ENCODE measurements around the gene PLA2G4A. TPM values are rescaled to one million over a fixed set of nuclear protein-coding genes. Genes with fewer than 3 reads are reported as not detected.

Gene PLA2G4A
- total and polyA plus RNA-seq, 2 donors (not counting 1 experiment from before 2014, with no cell fraction given) = 0.15 TPM; not detected in 1

DNA sequence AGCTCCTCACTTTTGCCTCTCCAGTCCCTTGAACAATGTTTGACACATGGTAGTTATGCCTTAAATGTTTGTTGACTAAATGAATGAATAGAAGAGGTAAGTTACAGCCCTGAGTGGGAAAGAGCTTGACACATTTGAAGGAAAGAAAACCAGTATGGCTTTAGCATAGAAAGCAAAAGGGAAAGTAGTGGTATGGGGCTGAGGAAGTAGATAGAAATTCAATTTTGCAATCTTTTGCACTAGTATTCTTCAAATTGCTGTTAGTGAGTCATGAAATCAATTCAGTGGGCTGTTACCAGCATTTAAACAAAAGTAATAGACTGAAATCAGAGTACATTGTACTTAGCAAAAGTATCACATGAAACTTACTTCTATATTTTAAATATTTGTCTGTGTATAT, 21.1 kb downstream of the PLA2G4A start:
- H3K4me2 ChIP-seq (replicated peaks; ENCODE audit: low read depth, low read length, poor library complexity, severe bottlenecking) = no peak overlapping the region
- no peak overlapping the region for H3K4me3 Mint-ChIP-seq

DNA sequence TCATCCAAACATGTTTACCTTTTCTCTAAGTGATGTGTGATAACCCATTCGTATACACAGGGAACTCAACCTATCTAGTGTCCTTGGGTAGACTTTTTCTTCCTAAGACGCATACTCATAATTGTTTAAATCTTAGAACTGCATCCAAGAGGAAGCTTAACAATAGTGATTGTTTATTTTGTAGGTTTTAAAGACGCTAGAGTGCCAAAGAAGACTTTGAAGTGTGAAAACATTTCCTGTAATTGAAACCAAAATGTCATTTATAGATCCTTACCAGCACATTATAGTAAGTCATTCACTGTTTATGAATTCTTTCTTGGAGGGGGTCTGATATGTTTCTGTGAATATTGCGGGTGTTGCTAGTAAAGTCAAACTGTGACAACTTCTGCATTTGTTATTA, 25.4 kb downstream of the PLA2G4A start:
- Histone ChIP-seq H3K36me3 (replicated peaks in 1 of 2; ENCODE audit: control extremely low read depth in 1 of 2, control insufficient read depth in 1 of 2, extremely low read depth in 1 of 2, insufficient read depth in 2 of 2, low read length in 1 of 2) (no peaks in the 10 kb centered on the region), H3K9me3 (ENCODE audit: control extremely low read depth in 1 of 3, control insufficient read depth in 2 of 3, insufficient read depth in 1 of 3, low read length in 2 of 3) (no peaks in the 10 kb centered on the region), H3K9ac (ENCODE audit: low read length) (no peak overlapping the region), H3K4me2 (replicated peaks; ENCODE audit: low read depth, low read length, poor library complexity, severe bottlenecking) (no peak overlapping the region), H3K4me3 (ENCODE audit: control extremely low read depth in 1 of 5, extremely low read depth in 1 of 5, insufficient read depth in 1 of 5, low read depth in 2 of 5, low read length in 4 of 5) (no peak overlapping the region), H4K20me1 (ENCODE audit: control insufficient read depth, insufficient read depth, low read length, poor library complexity, severe bottlenecking) (no peaks in the 10 kb centered on the region), H2AFZ (ENCODE audit: insufficient read depth, low read depth, low read length, poor library complexity, severe bottlenecking) (no peak overlapping the region), H3K27me3 (replicated peaks in 1 of 4; ENCODE audit: control extremely low read depth in 1 of 4, control insufficient read depth in 3 of 4, insufficient read depth in 4 of 4, low read length in 3 of 4) (no peaks in the 10 kb centered on the region), H3K79me2 (ENCODE audit: control insufficient read depth, insufficient read depth, low read length) (no peaks in the 10 kb centered on the region), H3K27ac (ENCODE audit: low read length in 2 of 2) (no peak overlapping the region), H3K4me1 (ENCODE audit: control insufficient read depth in 2 of 2, insufficient read depth in 2 of 2, low read length in 2 of 2) (no peaks in the 10 kb centered on the region)
- Mint-ChIP-seq H3K27ac (no peak overlapping the region), H3K4me1 (no peaks in the 10 kb centered on the region), H3K27me3 (no peaks in the 10 kb centered on the region), H3K4me3 (no peak overlapping the region), H3K9me3 (ENCODE audit: insufficient read depth) (peaks cover 6% of the 10 kb centered on the region)
- CTCF ChIA-PET = no interaction called here
- POLR2A ChIA-PET = no interaction called here
- intact Hi-C loops (cut with micrococcal nuclease) = no loop called here
- WGBS (ENCODE audit: insufficient coverage) = no CpG with 5 or more reads among the region's 4 CpGs
- no peak for ATAC-seq (ENCODE audit: low read depth)
- no peak for TF ChIP-seq EZH2 (IDR thresholded peaks at IDR 0.05; ENCODE audit: borderline replicate concordance, insufficient read depth, low read depth, low read length, poor library complexity, severe bottlenecking)
- TF ChIP-seq, protein P1, sequence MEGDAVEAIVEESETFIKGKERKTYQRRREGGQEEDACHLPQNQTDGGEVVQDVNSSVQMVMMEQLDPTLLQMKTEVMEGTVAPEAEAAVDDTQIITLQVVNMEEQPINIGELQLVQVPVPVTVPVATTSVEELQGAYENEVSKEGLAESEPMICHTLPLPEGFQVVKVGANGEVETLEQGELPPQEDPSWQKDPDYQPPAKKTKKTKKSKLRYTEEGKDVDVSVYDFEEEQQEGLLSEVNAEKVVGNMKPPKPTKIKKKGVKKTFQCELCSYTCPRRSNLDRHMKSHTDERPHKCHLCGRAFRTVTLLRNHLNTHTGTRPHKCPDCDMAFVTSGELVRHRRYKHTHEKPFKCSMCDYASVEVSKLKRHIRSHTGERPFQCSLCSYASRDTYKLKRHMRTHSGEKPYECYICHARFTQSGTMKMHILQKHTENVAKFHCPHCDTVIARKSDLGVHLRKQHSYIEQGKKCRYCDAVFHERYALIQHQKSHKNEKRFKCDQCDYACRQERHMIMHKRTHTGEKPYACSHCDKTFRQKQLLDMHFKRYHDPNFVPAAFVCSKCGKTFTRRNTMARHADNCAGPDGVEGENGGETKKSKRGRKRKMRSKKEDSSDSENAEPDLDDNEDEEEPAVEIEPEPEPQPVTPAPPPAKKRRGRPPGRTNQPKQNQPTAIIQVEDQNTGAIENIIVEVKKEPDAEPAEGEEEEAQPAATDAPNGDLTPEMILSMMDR (IDR thresholded peaks at IDR 0.05) = no peak
- no peak for DNase-seq

More for the DNA sequence above, 21.1 kb downstream of the PLA2G4A start:
- Mint-ChIP-seq H3K27me3 (no peaks in the 10 kb centered on the region), H3K4me1 (no peaks in the 10 kb centered on the region), H3K27ac (no peak overlapping the region), H3K9me3 (ENCODE audit: insufficient read depth) (no peaks in the 10 kb centered on the region)
- Histone ChIP-seq H2AFZ (ENCODE audit: insufficient read depth, low read depth, low read length, poor library complexity, severe bottlenecking) (no peak overlapping the region), H3K9ac (ENCODE audit: low read length) (no peak overlapping the region), H3K79me2 (ENCODE audit: control insufficient read depth, insufficient read depth, low read length) (no peaks in the 10 kb centered on the region), H3K36me3 (replicated peaks in 1 of 2; ENCODE audit: control extremely low read depth in 1 of 2, control insufficient read depth in 1 of 2, extremely low read depth in 1 of 2, insufficient read depth in 2 of 2, low read length in 1 of 2) (no peaks in the 10 kb centered on the region), H3K27me3 (replicated peaks in 1 of 4; ENCODE audit: control extremely low read depth in 1 of 4, control insufficient read depth in 3 of 4, insufficient read depth in 4 of 4, low read length in 3 of 4) (no peaks in the 10 kb centered on the region), H3K9me3 (ENCODE audit: control extremely low read depth in 1 of 3, control insufficient read depth in 2 of 3, insufficient read depth in 1 of 3, low read length in 2 of 3) (no peaks in the 10 kb centered on the region), H4K20me1 (ENCODE audit: control insufficient read depth, insufficient read depth, low read length, poor library complexity, severe bottlenecking) (no peaks in the 10 kb centered on the region), H3K27ac (ENCODE audit: low read length in 2 of 2) (no peak overlapping the region), H3K4me3 (ENCODE audit: control extremely low read depth in 1 of 5, extremely low read depth in 1 of 5, insufficient read depth in 1 of 5, low read depth in 2 of 5, low read length in 4 of 5) (no peak overlapping the region), H3K4me1 (ENCODE audit: control insufficient read depth in 2 of 2, insufficient read depth in 2 of 2, low read length in 2 of 2) (no peaks in the 10 kb centered on the region)
- ChIA-PET POLR2A (no interaction called here), CTCF (no interaction called here)
- ATAC-seq (ENCODE audit: low read depth) (no peak), DNase-seq (no peak)
- TF ChIP-seq EZH2 (IDR thresholded peaks at IDR 0.05; ENCODE audit: borderline replicate concordance, insufficient read depth, low read depth, low read length, poor library complexity, severe bottlenecking) = no peak
- TF ChIP-seq, protein P1 (IDR thresholded peaks at IDR 0.05) = no peak
- intact Hi-C loops (cut with micrococcal nuclease) = no loop called here

All from B cell (primary cell).